H1 (cell line): ENCODE data around the gene IRX4. TPM values are rescaled to one million over a fixed set of nuclear protein-coding genes. Genes with fewer than 3 reads are reported as not detected.

Experiments
- CHD2 ChIP-seq: IDR thresholded peaks from 2 replicates; pipeline ENCODE4 v1.6.1; 2012; ENCODE audit warnings: low read length, improper control_type of control experiment
- EZH2 ChIP-seq: fragments of 200-600 bp; sonication (generic); IDR thresholded peaks from 2 replicates; pipeline ENCODE4 v1.7.1; 2012; ENCODE audit warnings: low read depth, mild to moderate bottlenecking, moderate library complexity, low read length, inconsistent platforms; ENCODE audit not compliant: severe bottlenecking
- KDM4A ChIP-seq: IDR thresholded peaks from one replicate; pipeline ENCODE4 v1.7.1; 2012; ENCODE audit warnings: low read depth, mild to moderate bottlenecking, moderate library complexity, low read length, inconsistent platforms; ENCODE audit not compliant: severe bottlenecking
- MAX ChIP-seq: IDR thresholded peaks from 2 replicates; pipeline ENCODE4 v1.6.1; 2012; ENCODE audit warnings: inconsistent platforms
- RBBP5 ChIP-seq: IDR thresholded peaks from 2 replicates; pipeline ENCODE4 v1.7.1; 2012; ENCODE audit warnings: low read depth, mild to moderate bottlenecking, inconsistent platforms, low read length, moderate library complexity, borderline replicate concordance
- RNF2 ChIP-seq: fragments of 200-900, 300-1000 bp; sonication (generic); IDR thresholded peaks from 2 replicates; pipeline ENCODE4 v1.7.1; 2016; ENCODE audit warnings: borderline replicate concordance, low read depth, mild to moderate bottlenecking, antibody characterized with exemption, low read length; ENCODE audit not compliant: poor library complexity, severe bottlenecking; ENCODE audit errors: missing control alignments
- SAP30 ChIP-seq: fragments of 300-600 bp; sonication (generic); IDR thresholded peaks from 2 replicates; pipeline ENCODE4 v1.7.1; 2012; ENCODE audit warnings: low read length, moderate library complexity, mild to moderate bottlenecking, inconsistent platforms; ENCODE audit not compliant: insufficient read depth, insufficient replicate concordance
- polyA plus RNA-seq, 7 experiments: library from polyadenylated mRNA; depleted of rRNA in 3 of 7; stranded (reverse) in 5 of 7; unstranded in 2 of 7; fragments of >200 nt in 5 of 7; fragments of 200-250 nt in 2 of 7; gene quantifications; 1 replicate in 5 of 7; 2 replicates in 1 of 7; 4 replicates in 1 of 7; pipeline versions ENCODE4 v1.2.1 to v1.2.3, GENCODE V29; 2011 to 2013; ENCODE audit warnings: missing spikeins in 2 of 7, mixed read lengths in 2 of 7
- total RNA-seq: library from RNA; stranded (reverse); fragmentation: NEBNext Ultra II Directional; extraction: Animal tissue kit (Norgen Biotek cat#: 25700); gene quantifications from 2 replicates; pipeline ENCODE4 v1.2.1, GENCODE V29; 2021

Gene IRX4
- total and polyA plus RNA-seq, 2 of the 8 experiments (the other 6 are each of a cell fraction or from before 2014, with no cell fraction given): 0.45 to 1.2 TPM

GRCh38 chr5:1851290-1851934, 31.3 kb downstream of the IRX4 start (continued):
- peak; percentile 62; the same call in 1 of the 2 replicates for TF ChIP-seq RBBP5
- TF ChIP-seq KDM4A: peak; percentile 53
- TF ChIP-seq CHD2: peak; percentile 27; the same call in 1 of the 2 replicates
- peak; percentile 29; the same call in 1 of the 2 replicates for TF ChIP-seq MAX
- peak; percentile 65 for TF ChIP-seq EZH2
- TF ChIP-seq SAP30: no peak
- TF ChIP-seq RNF2: peak; percentile 48
